Effector memory CD4-positive, alpha-beta T cell (primary cell): ENCODE measurements around the gene ATXN7L1.
"Not testable (repeated sequence)": the region's sequence is repeated elsewhere in the genome, so short reads cannot be mapped to it uniquely, and the experiment has no call there.

Experiments used
- DNase-seq, 3 donors: peaks; one replicate each; pipeline ENCODE4 v3.0.0-alpha.2; 2020
- H3K27ac ChIP-seq: 2 replicates; pipeline ENCODE4 v1.7.0; 2013; ENCODE audit warnings: mild to moderate bottlenecking, low read length, moderate library complexity; ENCODE audit not compliant: insufficient read depth, poor library complexity, severe bottlenecking
- H3K27me3 ChIP-seq: replicated peaks from 2 replicates; pipeline ENCODE4 v1.7.0; 2013; ENCODE audit warnings: mild to moderate bottlenecking, low read length; ENCODE audit not compliant: insufficient read depth, control insufficient read depth, poor library complexity, severe bottlenecking
- H3K36me3 ChIP-seq: 2 replicates; pipeline ENCODE4 v1.7.0; 2013; ENCODE audit warnings: mild to moderate bottlenecking, low read length, moderate library complexity; ENCODE audit not compliant: control insufficient read depth, insufficient read depth
- H3K4me1 ChIP-seq: 2 replicates; pipeline ENCODE4 v1.7.0; 2013; ENCODE audit warnings: low read length, mild to moderate bottlenecking; ENCODE audit not compliant: control insufficient read depth, insufficient read depth, poor library complexity, severe bottlenecking
- H3K4me3 ChIP-seq: 2 replicates; pipeline ENCODE4 v1.7.0; 2013; ENCODE audit warnings: low read length, low read depth, mild to moderate bottlenecking; ENCODE audit not compliant: insufficient read depth, poor library complexity, severe bottlenecking
- H3K9me3 ChIP-seq: 2 replicates; pipeline ENCODE4 v1.7.0; 2013; ENCODE audit warnings: mild to moderate bottlenecking, low read length, moderate library complexity; ENCODE audit not compliant: control insufficient read depth

Gene ATXN7L1

GRCh38 chr7:105612806-105613205 is 263.6 kb downstream of the ATXN7L1 start:
- no peak overlapping the region for H3K4me3 ChIP-seq
- H3K27me3 ChIP-seq = no peaks in the 10 kb centered on the region
- DNase-seq = no peak
- no peaks in the 10 kb centered on the region for H3K4me1 ChIP-seq
- no peaks in the 10 kb centered on the region for H3K9me3 ChIP-seq
- H3K27ac ChIP-seq = no peak overlapping the region
- H3K36me3 ChIP-seq = peaks cover 49% of the 10 kb centered on the region

GRCh38 chr7:105611856-105612775 is 264.3 kb downstream of the ATXN7L1 start:
- Histone ChIP-seq H3K36me3 (peaks cover 45% of the 10 kb centered on the region), H3K9me3 (no peaks in the 10 kb centered on the region), H3K4me1 (no peaks in the 10 kb centered on the region), H3K27ac (no peak overlapping the region), H3K4me3 (no peak overlapping the region), H3K27me3 (no peaks in the 10 kb centered on the region)
- no peak for DNase-seq

- no peaks in the 10 kb centered on the region for H3K9me3 ChIP-seq
- peaks cover 38% of the 10 kb centered on the region for H3K36me3 ChIP-seq
- no peak overlapping the region for H3K27ac ChIP-seq
- no peak for DNase-seq
- H3K4me1 ChIP-seq = no peaks in the 10 kb centered on the region
- H3K4me3 ChIP-seq = no peak overlapping the region
- no peaks in the 10 kb centered on the region for H3K27me3 ChIP-seq
These were observed 266.1 kb downstream of the ATXN7L1 start for GRCh38 chr7:105610165-105610930.

- no peaks in the 10 kb centered on the region for H3K9me3 ChIP-seq
These were observed 273.8 kb downstream of the ATXN7L1 start for GRCh38 chr7:105602325-105603305.

GRCh38 chr7:105600720-105601550 is 275.5 kb downstream of the ATXN7L1 start:
- H3K4me1 ChIP-seq = no peaks in the 10 kb centered on the region
- no peaks in the 10 kb centered on the region for H3K36me3 ChIP-seq
- no peak overlapping the region for H3K4me3 ChIP-seq
- no peaks in the 10 kb centered on the region for H3K9me3 ChIP-seq
- DNase-seq = no peak
- H3K27ac ChIP-seq = no peak overlapping the region
- no peaks in the 10 kb centered on the region for H3K27me3 ChIP-seq

More at GRCh38 chr7:105602325-105603305, 273.8 kb downstream of the ATXN7L1 start:
- no peak overlapping the region for H3K27ac ChIP-seq
- DNase-seq = no peak
- H3K4me1 ChIP-seq = no peaks in the 10 kb centered on the region
- H3K4me3 ChIP-seq = no peak overlapping the region
- H3K36me3 ChIP-seq = peaks cover 1% of the 10 kb centered on the region
- no peaks in the 10 kb centered on the region for H3K27me3 ChIP-seq

- Histone ChIP-seq H3K36me3 (no peaks in the 10 kb centered on the region), H3K27me3 (no peaks in the 10 kb centered on the region), H3K4me3 (no peak overlapping the region), H3K27ac (no peak overlapping the region), H3K4me1 (no peaks in the 10 kb centered on the region), H3K9me3 (no peaks in the 10 kb centered on the region)
- DNase-seq = no peak
These were observed 276.8 kb downstream of the ATXN7L1 start for GRCh38 chr7:105599551-105599950.

- not testable (repeated sequence) for H3K27me3 ChIP-seq, DNase-seq, H3K4me3 ChIP-seq, H3K27ac ChIP-seq, H3K36me3 ChIP-seq, H3K4me1 ChIP-seq, H3K9me3 ChIP-seq
These were observed 277.3 kb downstream of the ATXN7L1 start for GRCh38 chr7:105599080-105599479.

- Histone ChIP-seq H3K4me3 (no peak overlapping the region), H3K27ac (no peak overlapping the region), H3K27me3 (no peaks in the 10 kb centered on the region), H3K4me1 (no peaks in the 10 kb centered on the region), H3K36me3 (no peaks in the 10 kb centered on the region), H3K9me3 (no peaks in the 10 kb centered on the region)
- DNase-seq = no peak
These were observed 279.5 kb downstream of the ATXN7L1 start for GRCh38 chr7:105596866-105597265.

GRCh38 chr7:105594034-105594433 is 282.4 kb downstream of the ATXN7L1 start:
- Histone ChIP-seq H3K9me3 (no peaks in the 10 kb centered on the region), H3K4me3 (no peak overlapping the region), H3K36me3 (no peaks in the 10 kb centered on the region), H3K27ac (no peak overlapping the region), H3K27me3 (no peaks in the 10 kb centered on the region), H3K4me1 (no peaks in the 10 kb centered on the region)
- DNase-seq = no peak
